HTR-8/SVneo (cell line): ENCODE measurements around the gene KCNIP4.
"Not testable (repeated sequence)": the region's sequence is repeated elsewhere in the genome, so short reads cannot be mapped to it uniquely, and the experiment has no call there.

Experiments used
- DNase-seq: peaks from one replicate; pipeline ENCODE4 v3.0.0; 2011; ENCODE audit warnings: low spot score, mixed read lengths; ENCODE audit not compliant: insufficient read length
- FAIRE-seq: peaks from 2 replicates; lab custom pipeline; 2011; peaks lifted over from hg19 to GRCh38; lab: Jason Lieb, UNC

Gene KCNIP4

DNA sequence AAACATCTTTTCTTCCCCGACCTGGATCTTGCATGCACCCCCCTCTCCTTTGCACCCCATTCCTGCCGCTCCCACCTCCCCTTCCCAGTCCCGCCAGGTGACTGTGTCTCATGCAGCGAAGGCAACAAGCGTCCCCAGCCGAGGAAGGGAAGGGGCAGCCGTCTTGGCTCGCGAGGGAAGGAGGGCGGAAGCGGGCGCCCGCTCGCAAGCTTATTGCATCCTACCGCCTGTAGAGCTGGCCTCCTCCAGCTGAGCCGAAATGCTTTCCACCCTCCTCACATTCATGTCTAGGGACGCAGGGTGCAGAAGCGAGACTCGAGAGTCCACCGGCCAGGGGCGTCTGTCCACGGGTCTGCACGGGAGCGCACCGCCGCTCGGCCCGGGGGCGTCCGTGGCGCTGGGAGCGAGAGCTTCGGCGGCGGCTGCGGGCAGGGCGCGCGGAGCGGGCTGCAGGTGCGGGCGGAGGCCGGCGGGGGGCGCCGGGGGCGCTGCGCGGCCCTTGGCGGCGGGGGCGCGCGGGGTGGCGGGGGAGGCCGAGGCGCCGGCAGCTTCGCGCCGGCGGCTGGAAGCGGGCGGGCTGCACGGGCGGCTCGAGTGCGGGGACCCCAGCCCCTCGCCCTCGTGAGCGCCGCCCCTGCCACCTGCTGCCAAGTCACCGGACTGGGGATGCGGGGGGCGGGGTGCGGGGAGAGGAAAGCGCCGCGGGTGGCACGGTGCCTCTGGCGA lies at the start of gene KCNIP4:
Gene KCNIP4, minus strand, starts transcription at position 426 of the 726 bp plus-strand sequence.
- no peak for FAIRE-seq
- DNase-seq = peak; percentile 31

DNA sequence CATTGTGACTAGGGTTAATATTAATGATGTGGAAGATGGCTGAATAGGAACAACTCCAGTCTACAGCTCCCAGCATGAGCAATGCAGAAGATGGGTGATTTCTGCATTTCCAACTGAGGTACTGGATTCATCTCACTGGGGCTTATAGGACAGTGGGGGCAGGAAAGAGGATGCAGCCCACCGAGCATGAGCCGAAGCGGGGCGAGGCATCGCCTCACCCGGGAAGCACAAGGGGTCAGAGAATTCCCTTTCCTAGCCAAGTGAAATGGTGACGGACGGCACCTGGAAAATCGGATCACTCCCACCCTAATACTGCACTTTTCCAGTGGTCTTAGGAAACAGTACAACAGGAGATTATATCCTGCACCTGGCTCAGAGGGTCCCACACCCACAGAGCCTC lies 48.0 kb upstream of the KCNIP4 start:
- FAIRE-seq, DNase-seq: not testable (repeated sequence)

- FAIRE-seq (no peak), DNase-seq (no peak)
Measured at GRCh38 chr4:21992330-21992729, 43.8 kb upstream of the KCNIP4 start.

- no peak for DNase-seq
- no peak for FAIRE-seq
Measured at GRCh38 chr4:21991562-21991961, 43.0 kb upstream of the KCNIP4 start.

GRCh38 chr4:21991050-21991449 lies 42.5 kb upstream of the KCNIP4 start:
- FAIRE-seq (no peak), DNase-seq (no peak)

DNA sequence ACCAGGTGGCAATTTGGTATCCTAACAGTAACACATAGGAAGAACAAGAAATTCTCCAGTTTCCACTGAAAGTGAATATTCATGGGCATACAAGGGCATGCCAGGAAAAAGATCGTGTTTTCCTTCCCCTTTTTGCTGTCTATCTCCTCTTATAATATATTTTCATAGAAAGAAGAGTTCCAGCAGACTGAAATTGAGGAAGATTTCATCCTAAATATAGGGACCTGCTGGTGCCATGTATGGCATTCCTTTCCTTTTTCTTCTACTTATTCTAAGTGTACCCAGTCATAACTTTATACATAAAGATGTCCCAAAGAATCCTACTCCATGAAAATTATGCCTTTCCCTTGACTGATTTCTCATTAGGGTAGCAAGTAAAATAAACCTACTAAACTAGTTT lies 40.8 kb upstream of the KCNIP4 start:
- DNase-seq = no peak
- FAIRE-seq = no peak

- DNase-seq (no peak), FAIRE-seq (no peak)
Measured at GRCh38 chr4:21986307-21986706, 37.7 kb upstream of the KCNIP4 start.

- no peak for FAIRE-seq
- DNase-seq = no peak
Measured at GRCh38 chr4:21982087-21982486, 33.5 kb upstream of the KCNIP4 start.

GRCh38 chr4:21979196-21979595 lies 30.6 kb upstream of the KCNIP4 start:
- DNase-seq = no peak

GRCh38 chr4:21976166-21976565 lies 27.6 kb upstream of the KCNIP4 start:
- FAIRE-seq = no peak
- no peak for DNase-seq

More at GRCh38 chr4:21979196-21979595, 30.6 kb upstream of the KCNIP4 start:
- no peak for FAIRE-seq

DNA sequence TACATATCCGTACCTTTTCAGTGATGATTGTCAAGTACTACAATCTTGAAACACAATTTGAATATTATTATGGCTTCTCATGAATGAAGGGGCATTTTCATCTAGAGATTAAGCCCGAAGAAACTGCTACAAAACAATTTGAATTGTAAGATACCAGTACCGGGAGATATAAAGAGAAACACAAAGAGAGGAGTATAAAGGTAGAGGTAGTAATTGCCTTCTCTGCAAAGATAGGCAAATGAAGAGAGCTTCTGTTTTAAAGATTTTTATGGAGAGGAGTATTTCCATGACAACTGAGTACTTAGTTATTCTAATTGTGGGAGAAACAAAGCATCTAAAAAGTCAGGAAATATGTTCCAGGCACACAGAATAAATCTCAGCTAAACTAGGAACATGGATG lies 25.3 kb upstream of the KCNIP4 start:
- no peak for DNase-seq
- no peak for FAIRE-seq

- DNase-seq (no peak), FAIRE-seq (no peak)
Measured at GRCh38 chr4:21964762-21965319, 16.3 kb upstream of the KCNIP4 start.

GRCh38 chr4:21962691-21963090 lies 14.1 kb upstream of the KCNIP4 start:
- DNase-seq (no peak), FAIRE-seq (no peak)

DNA sequence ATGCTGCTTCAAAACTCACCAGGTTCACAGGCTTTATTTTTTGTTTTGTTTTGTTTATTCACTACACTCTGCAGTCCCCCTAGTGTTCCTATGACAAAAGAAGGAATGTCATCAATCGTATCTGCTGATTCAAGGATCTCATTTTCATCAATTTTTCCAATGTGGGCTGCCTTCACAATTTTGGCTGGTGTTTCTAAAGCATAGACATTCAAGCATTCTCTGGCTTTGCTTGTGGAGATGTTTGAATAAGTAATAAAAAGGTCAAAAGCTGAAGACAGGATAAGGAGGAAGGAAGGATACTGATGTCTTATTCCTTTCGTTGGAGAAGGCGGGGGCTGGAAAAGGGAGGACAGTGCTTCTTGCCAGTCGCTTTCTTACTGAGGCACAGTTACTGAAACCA lies 12.2 kb upstream of the KCNIP4 start:
- no peak for DNase-seq
- FAIRE-seq = no peak

GRCh38 chr4:21954916-21955315 lies 6.3 kb upstream of the KCNIP4 start:
- no peak for FAIRE-seq
- DNase-seq = no peak

DNA sequence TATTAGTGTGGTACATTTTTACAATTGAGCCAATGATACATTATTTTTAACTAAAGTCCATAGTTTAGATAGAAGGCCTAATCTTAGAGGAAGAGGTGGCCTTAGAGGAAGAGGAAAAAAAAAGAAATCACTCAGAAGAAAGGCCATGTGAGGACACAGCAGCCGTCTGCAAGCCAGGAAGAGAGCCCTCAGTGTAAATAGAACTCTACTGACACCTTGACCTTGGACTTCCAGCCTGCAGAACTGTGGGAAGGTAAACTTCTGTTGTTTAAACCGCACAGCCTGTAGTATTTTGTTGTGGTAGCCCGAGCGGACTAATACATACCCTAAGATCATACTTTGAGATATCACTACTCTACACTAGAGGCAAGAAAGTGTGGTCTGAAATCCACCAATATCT lies 5.1 kb upstream of the KCNIP4 start:
- FAIRE-seq (no peak), DNase-seq (no peak)

DNA sequence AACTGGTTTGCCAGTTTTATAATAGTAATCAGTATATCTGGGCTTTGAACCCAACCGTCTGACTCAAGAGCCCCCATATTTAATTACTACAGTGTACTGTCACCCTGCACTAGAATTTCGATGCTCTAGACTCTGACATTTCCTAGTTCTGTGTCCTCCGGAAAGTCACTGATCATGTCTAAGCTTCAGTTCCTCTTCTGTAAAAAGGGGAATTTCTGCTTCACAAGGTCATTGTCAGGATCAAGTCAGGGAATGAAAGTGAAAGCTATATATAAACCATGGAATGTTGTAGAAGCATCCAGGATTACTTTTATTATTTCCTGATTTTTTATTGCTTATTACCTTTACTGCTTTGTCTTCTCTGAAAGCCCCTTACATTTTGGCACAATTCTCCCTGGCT lies 4.0 kb upstream of the KCNIP4 start:
- DNase-seq = no peak
- no peak for FAIRE-seq

DNA sequence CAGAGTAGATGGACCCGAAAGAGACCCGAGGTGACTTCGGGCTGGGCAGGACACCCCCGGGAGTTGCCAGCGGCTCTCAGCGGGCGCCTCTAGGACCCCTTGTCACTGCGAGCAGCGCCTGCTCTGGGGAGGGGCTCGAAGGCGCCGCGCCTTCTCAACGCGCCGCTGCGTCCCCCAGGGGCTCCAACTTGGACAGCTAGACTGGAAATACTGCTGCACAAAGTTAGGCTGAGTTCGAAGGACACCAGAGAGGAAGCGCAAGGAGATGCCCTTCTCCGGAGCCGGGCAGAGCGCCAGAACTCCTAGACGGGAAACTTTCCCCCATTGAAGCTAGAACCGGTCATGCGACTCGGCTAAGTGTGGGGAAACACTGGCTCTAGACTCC lies 493 bp upstream of the KCNIP4 start:
- DNase-seq = peak; percentile 18
- FAIRE-seq = no peak

GRCh38 chr4:21947791-21948346 lies 703 bp downstream of the KCNIP4 start:
- no peak for DNase-seq
- no peak for FAIRE-seq

DNA sequence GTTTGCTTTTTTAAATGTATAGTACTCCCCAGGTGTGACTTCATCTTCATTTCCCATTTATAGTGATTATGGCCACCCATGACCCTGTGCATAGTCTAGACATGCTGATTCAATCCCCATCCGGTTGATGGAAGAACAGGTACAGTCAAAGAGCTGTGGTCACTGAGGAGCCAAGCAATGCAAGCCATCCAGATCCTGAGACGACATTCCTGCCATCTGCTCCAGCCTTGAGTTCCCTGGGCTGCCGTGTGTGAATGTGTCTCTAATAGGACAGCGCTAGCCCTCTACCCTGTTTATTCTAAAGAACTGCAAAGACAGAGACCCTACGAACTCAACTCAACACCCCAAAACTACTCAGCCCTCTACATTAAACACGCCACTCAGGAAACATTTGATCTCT lies 1.7 kb downstream of the KCNIP4 start:
- DNase-seq (no peak), FAIRE-seq (no peak)

GRCh38 chr4:21921526-21922180 lies 26.9 kb downstream of the KCNIP4 start:
- no peak for FAIRE-seq
- no peak for DNase-seq
